Brain microvascular endothelial cell (primary cell): Measurements from ENCODE around the gene S100A2.
"Not testable (repeated sequence)": the region's sequence is repeated elsewhere in the genome, so short reads cannot be mapped to it uniquely, and the experiment has no call there.

Source experiments
- DNase-seq: peaks from one replicate; pipeline ENCODE4 v3.0.0-alpha.2; 2020
- H3K27ac ChIP-seq: fragments of 250-450 bp; sonication (Bioruptor Pico); 2 replicates; pipeline ENCODE4 v1.5.1; 2020; ENCODE audit warnings: mild to moderate bottlenecking, moderate library complexity
- H3K27me3 ChIP-seq: fragments of 250-450 bp; sonication (Bioruptor Pico); replicated peaks from 2 replicates; pipeline ENCODE4 v1.5.1; 2020; ENCODE audit warnings: mild to moderate bottlenecking
- H3K36me3 ChIP-seq: fragments of 250-450 bp; sonication (Bioruptor Pico); replicated peaks from 2 replicates; pipeline ENCODE4 v1.5.1; 2020; ENCODE audit warnings: mild to moderate bottlenecking
- H3K4me3 ChIP-seq: 2 replicates; pipeline ENCODE4 v1.5.1; 2011; ENCODE audit warnings: low read depth, mild to moderate bottlenecking, control low read depth, low read length, moderate library complexity
- in situ Hi-C: cut with HindIII; loops from 2 replicates; pipeline ENCODE4 v1.10.0; 2017; ENCODE audit warnings: low sequenced_read_pairs, low pct_ligation_motif_present
- TF ChIP-seq, protein P1 (sequence below): IDR thresholded peaks from 2 replicates; pipeline ENCODE4 v1.5.1; 2011; ENCODE audit warnings: low read depth, mild to moderate bottlenecking, moderate library complexity, low read length, control low read depth, inconsistent platforms; ENCODE audit errors: missing control alignments

Gene S100A2

DNA sequence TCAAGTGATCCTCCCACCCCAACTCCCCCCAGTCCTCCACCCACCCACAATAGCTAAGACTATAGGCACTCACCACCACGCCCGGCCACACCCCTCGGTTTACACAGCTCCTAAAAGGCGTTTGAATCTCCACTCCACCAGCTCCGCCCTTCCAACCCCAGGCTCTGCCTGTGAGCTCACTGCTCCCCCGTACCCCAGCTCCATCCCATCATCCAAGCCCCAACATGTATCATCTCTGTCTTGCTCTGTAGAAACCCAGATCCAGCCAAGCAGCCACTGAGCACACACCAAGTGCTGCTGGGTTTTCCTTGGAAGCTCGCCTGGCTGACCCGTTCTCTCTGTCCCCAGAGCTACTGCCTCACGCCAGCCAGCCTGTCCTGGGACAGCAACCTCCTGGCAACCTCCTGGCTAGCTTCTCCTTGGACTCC lies 12.0 kb upstream of the S100A2 start:
- in situ Hi-C loops: no loop called here
- Histone ChIP-seq H3K27me3 (no peaks in the 10 kb centered on the region), H3K36me3 (no peaks in the 10 kb centered on the region), H3K4me3 (no peak overlapping the region), H3K27ac (no peak overlapping the region)
- DNase-seq: no peak
- TF ChIP-seq, protein P1, sequence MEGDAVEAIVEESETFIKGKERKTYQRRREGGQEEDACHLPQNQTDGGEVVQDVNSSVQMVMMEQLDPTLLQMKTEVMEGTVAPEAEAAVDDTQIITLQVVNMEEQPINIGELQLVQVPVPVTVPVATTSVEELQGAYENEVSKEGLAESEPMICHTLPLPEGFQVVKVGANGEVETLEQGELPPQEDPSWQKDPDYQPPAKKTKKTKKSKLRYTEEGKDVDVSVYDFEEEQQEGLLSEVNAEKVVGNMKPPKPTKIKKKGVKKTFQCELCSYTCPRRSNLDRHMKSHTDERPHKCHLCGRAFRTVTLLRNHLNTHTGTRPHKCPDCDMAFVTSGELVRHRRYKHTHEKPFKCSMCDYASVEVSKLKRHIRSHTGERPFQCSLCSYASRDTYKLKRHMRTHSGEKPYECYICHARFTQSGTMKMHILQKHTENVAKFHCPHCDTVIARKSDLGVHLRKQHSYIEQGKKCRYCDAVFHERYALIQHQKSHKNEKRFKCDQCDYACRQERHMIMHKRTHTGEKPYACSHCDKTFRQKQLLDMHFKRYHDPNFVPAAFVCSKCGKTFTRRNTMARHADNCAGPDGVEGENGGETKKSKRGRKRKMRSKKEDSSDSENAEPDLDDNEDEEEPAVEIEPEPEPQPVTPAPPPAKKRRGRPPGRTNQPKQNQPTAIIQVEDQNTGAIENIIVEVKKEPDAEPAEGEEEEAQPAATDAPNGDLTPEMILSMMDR: no peak

DNA sequence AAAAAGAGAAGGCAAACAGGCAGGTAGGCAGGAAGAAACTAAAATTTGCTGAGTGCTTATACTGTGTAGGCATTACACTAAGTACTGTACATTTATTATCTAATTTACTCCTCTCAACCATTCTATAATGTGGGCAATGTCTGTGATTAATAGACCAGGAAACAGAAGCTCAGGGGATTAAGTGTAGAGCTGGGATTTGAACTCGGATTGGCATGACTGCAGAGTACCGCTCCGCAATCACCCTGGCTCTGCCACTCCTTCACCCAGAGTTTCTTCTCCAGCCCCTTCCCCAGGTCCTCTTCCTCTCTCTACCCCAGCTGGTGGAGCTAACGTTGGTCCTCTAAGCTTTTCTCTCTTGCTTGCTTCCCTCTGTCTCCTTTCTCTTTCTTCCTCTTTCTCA lies 11.5 kb upstream of the S100A2 start:
- H3K27ac ChIP-seq: no peak overlapping the region
- DNase-seq: no peak
- H3K27me3 ChIP-seq: no peaks in the 10 kb centered on the region
- TF ChIP-seq, protein P1: no peak
- H3K36me3 ChIP-seq: no peaks in the 10 kb centered on the region
- in situ Hi-C loops: no loop called here
- no peak overlapping the region for H3K4me3 ChIP-seq

DNA sequence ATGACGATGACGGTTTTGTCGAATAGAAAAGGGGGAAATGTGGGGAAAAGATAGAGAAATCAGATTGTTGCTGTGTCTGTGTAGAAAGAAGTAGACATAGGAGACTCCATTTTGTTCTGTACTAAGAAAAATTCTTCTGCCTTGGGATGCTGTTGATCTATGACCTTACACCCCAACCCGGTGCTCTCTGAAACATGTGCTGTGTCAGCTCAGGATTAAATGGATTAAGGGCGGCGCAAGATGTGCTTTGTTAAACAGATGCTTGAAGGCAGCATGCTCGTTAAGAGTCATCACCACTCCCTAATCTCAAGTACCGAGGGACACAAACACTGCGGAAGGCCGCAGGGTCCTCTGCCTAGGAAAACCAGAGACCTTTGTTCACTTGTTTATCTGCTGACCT lies 9.9 kb upstream of the S100A2 start:
- DNase-seq, H3K4me3 ChIP-seq, in situ Hi-C loops, H3K27me3 ChIP-seq, H3K36me3 ChIP-seq, H3K27ac ChIP-seq: not testable (repeated sequence)

DNA sequence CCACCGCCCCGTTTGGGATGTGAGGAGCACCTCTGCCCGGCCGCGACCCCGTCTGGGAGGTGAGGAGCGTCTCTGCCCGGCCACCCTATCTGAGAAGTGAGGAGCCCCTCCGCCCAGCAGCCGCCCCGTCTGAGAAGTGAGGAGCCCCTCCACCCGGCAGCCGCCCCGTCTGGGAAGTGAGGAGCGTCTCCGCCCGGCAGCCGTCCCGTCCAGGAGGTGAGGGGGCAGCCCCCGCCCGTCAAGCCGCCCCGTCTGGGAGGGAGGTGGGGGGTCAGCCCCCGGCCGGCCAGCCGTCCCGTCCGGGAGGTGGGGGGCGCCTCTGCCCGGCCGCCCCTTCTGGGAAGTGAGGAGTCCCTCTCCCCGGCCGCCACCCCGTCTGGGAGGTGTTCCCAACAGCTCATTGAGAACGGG lies 9.4 kb upstream of the S100A2 start:
- in situ Hi-C loops, H3K4me3 ChIP-seq, H3K27me3 ChIP-seq, H3K36me3 ChIP-seq, DNase-seq, H3K27ac ChIP-seq: not testable (repeated sequence)

DNA sequence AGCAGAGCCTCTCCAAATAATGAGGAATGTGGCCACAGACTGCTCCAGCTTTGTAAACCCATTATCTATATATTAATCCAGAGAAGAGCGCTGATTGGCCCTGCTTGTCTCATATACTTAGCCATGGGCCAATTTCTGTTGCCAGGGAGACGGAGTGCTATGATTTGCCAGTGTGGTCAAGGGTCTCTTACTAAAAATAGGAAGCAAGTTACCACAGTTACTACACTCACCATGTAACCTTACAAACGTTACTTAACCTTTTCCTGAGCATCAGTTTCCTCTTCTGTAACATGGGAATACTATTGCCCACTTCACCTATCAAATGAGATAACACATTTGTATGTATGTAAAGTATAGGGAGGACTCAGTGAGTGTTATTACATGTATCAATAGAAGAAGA lies 7.7 kb upstream of the S100A2 start:
- Histone ChIP-seq H3K27me3 (no peaks in the 10 kb centered on the region), H3K36me3 (no peaks in the 10 kb centered on the region), H3K27ac (peak overlapping the region; percentile 56), H3K4me3 (no peak overlapping the region)
- TF ChIP-seq, protein P1: no peak
- in situ Hi-C loops: no loop called here
- peak; percentile 34 for DNase-seq

DNA sequence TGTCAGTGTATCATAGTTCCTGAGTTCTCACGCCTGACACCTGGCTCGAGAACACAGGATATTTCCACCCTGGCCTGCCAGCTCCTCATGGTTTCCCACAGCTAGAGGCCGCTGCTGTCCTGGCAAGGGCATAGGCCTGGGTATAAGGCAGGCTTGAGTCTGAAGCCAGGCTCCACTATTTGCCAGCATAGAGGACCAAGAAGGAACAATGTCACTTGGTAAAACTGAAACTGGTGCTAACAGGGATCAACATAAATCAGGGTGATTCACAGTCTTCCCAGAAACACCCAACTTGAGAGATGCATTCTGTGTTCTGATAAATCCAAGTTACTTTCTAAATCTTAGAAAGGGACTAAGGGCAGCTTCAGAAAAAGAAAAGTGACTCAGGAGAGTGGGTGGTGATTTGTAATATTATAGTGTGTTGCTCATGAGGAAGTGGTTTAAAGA lies 6.9 kb upstream of the S100A2 start:
- in situ Hi-C loops: no loop called here
- peak; percentile 74 for DNase-seq
- TF ChIP-seq, protein P1: peak; percentile 94
- peak overlapping the region; percentile 56 for H3K27ac ChIP-seq
- no peaks in the 10 kb centered on the region for H3K27me3 ChIP-seq
- H3K36me3 ChIP-seq: no peaks in the 10 kb centered on the region
- H3K4me3 ChIP-seq: no peak overlapping the region

DNA sequence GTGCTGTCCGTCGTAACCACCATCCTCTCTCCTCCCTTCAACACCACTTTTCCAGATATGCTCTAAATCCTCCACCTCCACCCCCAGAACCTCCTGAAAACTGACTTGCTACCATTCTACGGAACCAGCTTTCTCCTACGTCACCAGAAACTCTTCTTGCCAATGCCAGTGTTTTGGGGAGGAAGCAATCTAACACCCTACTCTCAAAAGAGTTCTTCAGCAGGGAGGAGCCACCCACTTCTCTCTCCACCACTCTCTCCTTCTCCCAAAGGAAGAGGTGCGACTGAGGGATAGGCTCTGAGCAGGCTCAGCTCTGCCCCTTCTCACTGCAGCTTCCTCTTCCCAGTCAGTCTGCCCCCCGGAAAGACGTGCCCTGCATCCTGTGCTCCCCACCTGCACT lies 6.1 kb upstream of the S100A2 start:
- Histone ChIP-seq H3K36me3 (no peaks in the 10 kb centered on the region), H3K27me3 (no peaks in the 10 kb centered on the region), H3K4me3 (no peak overlapping the region), H3K27ac (no peak overlapping the region)
- TF ChIP-seq, protein P1: no peak
- DNase-seq: no peak
- in situ Hi-C loops: no loop called here
